Activated T-cell treated with anti-CD3 and anti-CD28 coated beads, Interleukin-2, amount 50 U/mL, for 72 hours (primary cell): ENCODE measurements around the gene MTG1. TPM values are rescaled to one million over a fixed set of nuclear protein-coding genes. Genes with fewer than 3 reads are reported as not detected.
"Not testable (repeated sequence)": the region's sequence is repeated elsewhere in the genome, so short reads cannot be mapped to it uniquely, and the experiment has no call there.

ENCODE experiments used
- ATAC-seq, 2 donors: fragments of 150-1000 bp; cut with Tn5 transposase; replicated peaks in 1 of 2; 2 replicates each; pipeline ENCODE4 v1.10.0; 2021; ENCODE audit warnings: moderate library complexity in 2 of 2, mild to moderate bottlenecking in 1 of 2
- DNase-seq, 2 donors: peaks; one replicate each; pipeline ENCODE4 v3.0.0; 2021 to 2022; ENCODE audit warnings: mixed read lengths in 1 of 2
- H3K27ac Mint-ChIP-seq: one replicate; pipeline ENCODE4 v1.8.0; 2022; ENCODE audit warnings: mild to moderate bottlenecking, moderate library complexity, mixed read lengths
- H3K27me3 Mint-ChIP-seq: one replicate; pipeline ENCODE4 v1.8.0; 2022; ENCODE audit warnings: low read depth, mixed read lengths
- H3K36me3 Mint-ChIP-seq, 2 donors: one replicate each; pipeline ENCODE4 v1.8.0; 2022; ENCODE audit warnings: mixed read lengths in 2 of 2, mild to moderate bottlenecking in 1 of 2; ENCODE audit not compliant: insufficient read depth in 2 of 2
- H3K4me1 Mint-ChIP-seq: one replicate; pipeline ENCODE4 v1.8.0; 2022; ENCODE audit warnings: low read depth, mixed read lengths
- H3K4me3 Mint-ChIP-seq, 2 donors: one replicate each; pipeline ENCODE4 v1.8.0; 2022; ENCODE audit warnings: mild to moderate bottlenecking in 2 of 2, mixed read lengths in 2 of 2, moderate library complexity in 2 of 2
- H3K9me3 Mint-ChIP-seq, 2 donors: one replicate each; pipeline ENCODE4 v1.8.0; 2022; ENCODE audit warnings: mixed read lengths in 2 of 2
- total RNA-seq, 2 donors: library from RNA; stranded (reverse); gene quantifications; one replicate each; pipeline ENCODE4 v1.2.3, GENCODE V29; 2022

The MTG1 gene
- total RNA-seq, 2 donors from 2014 or later, result 58.0 to 67.2 TPM

- H3K9me3 Mint-ChIP-seq, result no peaks in the 10 kb centered on the region
- no peak overlapping the region for H3K4me3 Mint-ChIP-seq
- H3K27me3 Mint-ChIP-seq, result no peaks in the 10 kb centered on the region
- ATAC-seq (no peak), DNase-seq (no peak)
- H3K27ac Mint-ChIP-seq, result no peak overlapping the region
- H3K36me3 Mint-ChIP-seq, result peaks cover 0 to 7% of the 10 kb centered on the region in 2 donors
- peaks cover 7% of the 10 kb centered on the region for H3K4me1 Mint-ChIP-seq
These were observed 29.1 kb upstream of the MTG1 start for GRCh38 chr10:133364645-133365431.

GRCh38 chr10:133365461-133366129 lies 28.4 kb upstream of the MTG1 start:
- H3K27ac Mint-ChIP-seq, result no peak overlapping the region
- peaks cover 7% of the 10 kb centered on the region for H3K4me1 Mint-ChIP-seq
- no peak overlapping the region for H3K4me3 Mint-ChIP-seq
- H3K27me3 Mint-ChIP-seq, result no peaks in the 10 kb centered on the region
- no peaks in the 10 kb centered on the region for H3K9me3 Mint-ChIP-seq
- H3K36me3 Mint-ChIP-seq, result peaks cover 0 to 9% of the 10 kb centered on the region in 2 donors
- DNase-seq (no peak), ATAC-seq (no peak)

DNA sequence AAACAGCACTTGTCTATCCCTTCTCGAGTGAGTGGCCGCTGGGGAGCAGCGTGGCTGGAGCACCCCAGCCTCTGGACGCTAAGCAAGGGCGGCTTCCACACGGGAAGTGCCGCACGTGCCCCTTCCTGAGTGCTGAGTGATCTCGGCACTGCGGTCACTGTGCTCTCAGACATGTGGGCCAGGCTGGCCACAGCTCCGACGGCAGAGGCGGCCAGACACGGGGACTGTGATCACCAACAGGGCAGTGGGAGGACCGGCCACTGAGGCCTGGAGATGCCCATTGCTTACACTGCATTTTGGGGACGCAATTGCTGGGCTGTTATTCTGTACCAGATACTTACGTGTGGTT lies 27.9 kb upstream of the MTG1 start:
- peaks cover 0 to 9% of the 10 kb centered on the region in 2 donors for H3K36me3 Mint-ChIP-seq
- H3K27me3 Mint-ChIP-seq, result no peaks in the 10 kb centered on the region
- H3K4me1 Mint-ChIP-seq, result peaks cover 7% of the 10 kb centered on the region
- no peak overlapping the region for H3K4me3 Mint-ChIP-seq
- H3K27ac Mint-ChIP-seq, result no peak overlapping the region
- ATAC-seq (no peak), DNase-seq (no peak)
- H3K9me3 Mint-ChIP-seq, result no peaks in the 10 kb centered on the region

DNA sequence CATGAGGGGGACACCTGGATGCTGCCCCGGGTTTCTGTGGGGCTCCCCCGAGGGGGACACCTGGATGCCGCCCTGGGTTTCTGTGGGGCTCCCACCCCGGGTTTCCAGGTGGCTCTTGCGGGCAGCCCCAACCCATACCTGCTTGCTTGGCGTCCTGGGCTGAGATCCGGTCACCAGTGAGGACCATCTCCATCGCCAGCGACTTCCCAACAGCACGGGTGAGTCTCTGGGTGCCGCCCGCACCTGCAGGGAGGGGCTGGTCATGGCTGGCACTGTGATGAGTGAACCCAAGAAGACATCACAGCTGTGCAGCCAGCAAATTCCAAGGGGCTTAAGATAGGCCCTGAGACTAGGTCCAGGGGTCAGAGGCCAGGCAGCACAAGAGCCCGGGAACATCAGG lies 27.2 kb upstream of the MTG1 start:
- no peaks in the 10 kb centered on the region for H3K9me3 Mint-ChIP-seq
- ATAC-seq (no peak), DNase-seq (no peak)
- no peak overlapping the region for H3K4me3 Mint-ChIP-seq
- H3K27me3 Mint-ChIP-seq, result no peaks in the 10 kb centered on the region
- H3K36me3 Mint-ChIP-seq, result peaks cover 0 to 9% of the 10 kb centered on the region in 2 donors
- H3K27ac Mint-ChIP-seq, result no peak overlapping the region
- peaks cover 5% of the 10 kb centered on the region for H3K4me1 Mint-ChIP-seq

DNA sequence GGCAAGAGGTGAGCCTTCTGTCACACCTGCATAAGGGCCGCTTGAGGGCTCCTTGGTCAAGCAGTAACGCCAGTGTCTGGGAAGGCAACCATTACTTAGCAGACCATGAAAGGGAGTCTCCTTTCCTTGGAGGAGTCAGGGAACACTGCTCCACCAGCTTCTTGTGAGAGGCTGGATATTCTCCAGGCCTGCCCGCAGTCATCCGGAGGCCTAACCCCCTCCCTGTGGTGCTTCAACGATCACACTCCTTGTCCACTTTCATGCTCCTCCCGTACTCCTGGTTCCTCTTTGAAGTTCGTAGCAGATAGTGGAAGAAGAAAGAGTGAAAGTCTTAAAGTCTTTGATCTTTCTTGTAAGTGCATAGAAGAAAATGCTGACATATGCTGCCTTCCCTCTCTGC lies 26.5 kb upstream of the MTG1 start:
- not testable (repeated sequence) for H3K27ac Mint-ChIP-seq, H3K36me3 Mint-ChIP-seq, ATAC-seq, H3K27me3 Mint-ChIP-seq, H3K4me3 Mint-ChIP-seq, H3K4me1 Mint-ChIP-seq, H3K9me3 Mint-ChIP-seq, DNase-seq

DNA sequence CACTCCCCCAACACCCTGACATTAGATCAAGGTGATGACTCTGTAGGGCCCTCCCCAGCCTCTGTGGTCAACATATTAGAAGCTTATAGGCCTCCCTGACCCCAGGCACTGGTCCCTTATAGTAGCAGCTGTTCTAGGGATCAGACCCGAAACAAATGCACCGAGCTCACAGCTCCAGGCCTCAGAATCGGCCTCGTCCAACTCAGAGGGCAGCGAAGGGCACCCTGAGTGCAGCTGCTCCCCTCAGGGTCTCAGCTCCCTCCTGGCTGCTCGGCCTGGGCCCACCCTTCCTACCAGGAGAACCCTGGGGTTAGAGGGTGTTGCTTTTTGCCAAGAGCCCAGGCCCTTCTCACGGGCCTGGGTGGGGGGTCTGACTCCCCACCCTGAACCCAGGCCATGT lies 25.8 kb upstream of the MTG1 start:
- ATAC-seq (no peak), DNase-seq (no peak)
- no peak overlapping the region for H3K27ac Mint-ChIP-seq
- no peak overlapping the region for H3K4me3 Mint-ChIP-seq
- H3K36me3 Mint-ChIP-seq, result peaks cover 2 to 6% of the 10 kb centered on the region in 2 donors
- H3K9me3 Mint-ChIP-seq, result no peaks in the 10 kb centered on the region
- H3K27me3 Mint-ChIP-seq, result no peaks in the 10 kb centered on the region
- peaks cover 4% of the 10 kb centered on the region for H3K4me1 Mint-ChIP-seq

GRCh38 chr10:133370030-133370786 lies 23.7 kb upstream of the MTG1 start:
- DNase-seq (no peak), ATAC-seq (no peak)
- Mint-ChIP-seq H3K27ac (no peak overlapping the region), H3K9me3 (no peaks in the 10 kb centered on the region), H3K27me3 (no peaks in the 10 kb centered on the region), H3K4me3 (no peak overlapping the region), H3K36me3 (peaks cover 2 to 6% of the 10 kb centered on the region in 2 donors), H3K4me1 (peaks cover 10% of the 10 kb centered on the region)

- DNase-seq (no peak), ATAC-seq (no peak)
- H3K27ac Mint-ChIP-seq, result no peak overlapping the region
- H3K27me3 Mint-ChIP-seq, result no peaks in the 10 kb centered on the region
- peak overlapping the region; percentile 80 to 81 for H3K4me3 Mint-ChIP-seq
- no peaks in the 10 kb centered on the region for H3K9me3 Mint-ChIP-seq
- H3K36me3 Mint-ChIP-seq, result peaks cover 2 to 6% of the 10 kb centered on the region in 2 donors
- peaks cover 10% of the 10 kb centered on the region for H3K4me1 Mint-ChIP-seq
These were observed 21.4 kb upstream of the MTG1 start for GRCh38 chr10:133372507-133372906.

DNA sequence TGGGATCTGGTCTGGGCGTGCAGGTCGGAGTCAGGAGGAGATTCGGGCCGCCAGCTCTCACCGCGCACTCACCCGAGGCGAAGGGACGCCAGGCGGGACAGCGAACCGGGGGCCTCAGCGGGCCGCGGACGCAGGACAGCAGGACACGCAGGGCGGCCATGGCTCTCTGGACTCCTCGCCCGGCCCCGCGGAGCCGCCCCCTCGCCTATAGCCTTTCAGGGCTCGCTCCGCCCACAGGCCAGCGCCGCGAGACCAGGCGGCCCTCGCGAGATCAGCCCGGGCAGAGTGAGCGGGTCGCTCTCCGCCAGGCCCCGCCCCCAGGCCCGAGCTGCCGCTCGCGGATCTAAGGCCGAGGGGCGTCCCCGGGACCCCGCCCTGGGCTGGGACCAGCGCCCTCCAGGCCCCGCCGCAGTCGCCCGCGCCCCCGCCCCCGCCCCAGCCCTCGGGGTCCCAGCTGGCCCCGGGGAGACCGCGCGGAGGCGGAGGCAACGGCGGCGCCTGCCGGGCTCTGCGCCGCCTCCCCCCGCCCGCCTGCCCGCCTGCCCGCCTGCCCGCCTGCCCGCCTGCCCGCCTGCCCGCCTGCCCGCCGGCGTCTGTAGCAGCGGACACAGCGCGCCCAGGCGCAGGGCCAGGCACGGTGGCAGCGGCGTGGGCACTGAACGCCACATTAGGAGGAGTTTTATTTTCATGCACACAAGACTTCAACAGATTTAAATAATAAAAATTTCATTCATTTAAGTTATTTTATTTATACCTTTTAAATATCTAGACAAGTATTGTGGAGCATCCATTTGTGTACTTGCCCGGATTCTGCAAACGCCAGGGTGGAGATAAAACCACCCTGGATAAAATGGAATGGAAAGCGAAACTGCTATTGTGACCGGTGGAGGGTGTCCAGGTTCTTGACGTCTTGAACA lies 20.5 kb upstream of the MTG1 start, which contains the start of gene ECHS1:
Gene ECHS1 (minus strand): TSS at position 181 of the 917 bp plus-strand sequence. CDS start 21 bp downstream, at position 160.
- H3K9me3 Mint-ChIP-seq, result no peaks in the 10 kb centered on the region
- peak within 1 kb of the TSS; percentile 96 to 97 for H3K4me3 Mint-ChIP-seq
- H3K36me3 Mint-ChIP-seq, result peaks cover 2 to 3% of the 10 kb centered on the region in 2 donors
- ATAC-seq (peak; percentile 99), DNase-seq (peak; percentile 97)
- H3K4me1 Mint-ChIP-seq, result peaks cover 10% of the 10 kb centered on the region
- H3K27me3 Mint-ChIP-seq, result no peaks in the 10 kb centered on the region
- H3K27ac Mint-ChIP-seq, result peak within 1 kb of the TSS; percentile 97

GRCh38 chr10:133375357-133376115 lies 18.4 kb upstream of the MTG1 start:
- peaks cover 0 to 2% of the 10 kb centered on the region in 2 donors for H3K36me3 Mint-ChIP-seq
- peak overlapping the region in 1 of 2 donors; percentile 52 for H3K4me3 Mint-ChIP-seq
- H3K27me3 Mint-ChIP-seq, result no peaks in the 10 kb centered on the region
- H3K4me1 Mint-ChIP-seq, result peaks cover 10% of the 10 kb centered on the region
- DNase-seq (no peak), ATAC-seq (no peak)
- H3K9me3 Mint-ChIP-seq, result no peaks in the 10 kb centered on the region
- H3K27ac Mint-ChIP-seq, result no peak overlapping the region

DNA sequence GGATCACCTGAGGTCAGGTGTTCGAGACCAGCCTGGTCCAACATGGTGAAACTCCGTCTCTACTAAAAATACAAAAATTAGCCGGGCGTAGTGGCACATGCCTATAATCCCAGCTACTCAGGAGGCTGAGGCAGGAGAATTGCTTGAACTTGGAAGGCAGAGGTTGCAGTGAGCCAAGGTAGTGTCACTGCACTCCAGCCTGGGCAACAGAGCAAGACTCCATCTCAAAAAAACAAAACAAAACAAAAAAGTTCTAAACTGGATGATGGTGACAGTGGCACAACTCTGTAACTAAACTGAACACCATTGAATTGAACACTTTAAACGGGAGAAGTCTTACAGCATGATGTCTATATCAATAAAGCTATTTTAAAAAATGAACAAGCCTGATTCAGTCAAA lies 17.8 kb upstream of the MTG1 start:
- not testable (repeated sequence) for H3K36me3 Mint-ChIP-seq, H3K27ac Mint-ChIP-seq, H3K9me3 Mint-ChIP-seq, ATAC-seq, DNase-seq, H3K27me3 Mint-ChIP-seq, H3K4me1 Mint-ChIP-seq
- H3K4me3 Mint-ChIP-seq, result peak overlapping the region in 1 of 2 donors; percentile 30
